Mesenchymal stem cell (in vitro differentiated cells and primary cell): Measurements from ENCODE around the gene TUBD1.

Experiments used
- DNase-seq: peaks from one replicate; pipeline ENCODE4 v3.0.0-alpha.2; 2013
- H2AFZ ChIP-seq: one replicate; pipeline ENCODE4 v1.6.1; 2013; ENCODE audit warnings: low read depth, mild to moderate bottlenecking, control low read depth, inconsistent platforms, low read length, moderate library complexity
- H2AK5ac ChIP-seq: 2 replicates; pipeline ENCODE4 v1.6.1; 2013; ENCODE audit warnings: low read length, moderate library complexity, mild to moderate bottlenecking, inconsistent platforms; ENCODE audit not compliant: severe bottlenecking
- H2BK120ac ChIP-seq: one replicate; pipeline ENCODE4 v1.6.1; 2013; ENCODE audit warnings: low read depth, mild to moderate bottlenecking, inconsistent platforms, low read length, moderate library complexity
- H2BK12ac ChIP-seq, 2 experiments: one replicate each; pipeline ENCODE4 v1.6.1; 2013; ENCODE audit warnings: inconsistent platforms in 2 of 2, low read length in 2 of 2, mild to moderate bottlenecking in 2 of 2, moderate library complexity in 2 of 2, control low read depth in 1 of 2
- H2BK15ac ChIP-seq: one replicate; pipeline ENCODE4 v1.6.1; 2013; ENCODE audit warnings: mild to moderate bottlenecking, low read depth, inconsistent platforms; ENCODE audit not compliant: poor library complexity, severe bottlenecking
- H2BK5ac ChIP-seq: 2 replicates; pipeline ENCODE4 v1.6.1; 2013; ENCODE audit warnings: low read depth, mild to moderate bottlenecking, low read length, control low read depth, inconsistent platforms; ENCODE audit not compliant: poor library complexity, severe bottlenecking
- H3K14ac ChIP-seq, 2 experiments: one replicate each; pipeline ENCODE4 v1.6.1; 2013; ENCODE audit warnings: inconsistent platforms in 2 of 2, low read length in 2 of 2, control low read depth in 1 of 2, mild to moderate bottlenecking in 1 of 2, moderate library complexity in 1 of 2
- H3K18ac ChIP-seq, 2 experiments: one replicate each; pipeline ENCODE4 v1.6.1; 2013; ENCODE audit warnings: inconsistent platforms in 2 of 2, low read length in 2 of 2, control low read depth in 1 of 2, low read depth in 1 of 2, mild to moderate bottlenecking in 1 of 2
- H3K23ac ChIP-seq, 2 experiments: one replicate each; pipeline ENCODE4 v1.6.1; 2013; ENCODE audit warnings: inconsistent platforms in 2 of 2, low read length in 2 of 2, mild to moderate bottlenecking in 2 of 2, moderate library complexity in 2 of 2, control low read depth in 1 of 2
- H3K27ac ChIP-seq: 2 replicates; pipeline ENCODE4 v1.5.1; 2013; ENCODE audit warnings: mild to moderate bottlenecking, moderate library complexity, low read length, control low read depth, inconsistent platforms; ENCODE audit not compliant: poor library complexity, severe bottlenecking
- H3K27me3 ChIP-seq, 2 experiments: 2 replicates each; pipeline versions ENCODE4 v1.6.1 to v1.7.0; 2013; ENCODE audit warnings: low read length in 2 of 2, mild to moderate bottlenecking in 2 of 2, moderate library complexity in 2 of 2, control low read depth in 1 of 2, inconsistent platforms in 1 of 2; ENCODE audit not compliant: control insufficient read depth in 1 of 2, insufficient read depth in 1 of 2
- H3K36me3 ChIP-seq, 2 experiments: 2 replicates each; pipeline versions ENCODE4 v1.6.1 to v1.7.0; 2013; ENCODE audit warnings: low read length in 2 of 2, control low read depth in 1 of 2, inconsistent platforms in 1 of 2, low read depth in 1 of 2, mild to moderate bottlenecking in 1 of 2; ENCODE audit not compliant: insufficient read depth in 2 of 2, control insufficient read depth in 1 of 2
- H3K4ac ChIP-seq, 2 experiments: one replicate each; pipeline ENCODE4 v1.6.1; 2013; ENCODE audit warnings: inconsistent platforms in 2 of 2, low read length in 2 of 2, mild to moderate bottlenecking in 2 of 2, moderate library complexity in 2 of 2, control low read depth in 1 of 2, low read depth in 1 of 2
- H3K4me1 ChIP-seq: 2 replicates; pipeline ENCODE4 v1.6.1; 2013; ENCODE audit warnings: low read depth, low read length, control low read depth; ENCODE audit not compliant: control insufficient read depth, insufficient read depth
- H3K4me2 ChIP-seq: 2 replicates; pipeline ENCODE4 v1.6.1; 2013; ENCODE audit warnings: low read length, mild to moderate bottlenecking, inconsistent platforms; ENCODE audit not compliant: poor library complexity, severe bottlenecking
- H3K4me3 ChIP-seq, 2 experiments: 2 replicates each; pipeline versions ENCODE4 v1.5.1 to v1.7.0; 2013; ENCODE audit warnings: low read length in 2 of 2, mild to moderate bottlenecking in 2 of 2, control low read depth in 1 of 2, low read depth in 1 of 2; ENCODE audit not compliant: insufficient read depth in 1 of 2
- H3K79me1 ChIP-seq: replicated peaks from 2 replicates; pipeline ENCODE4 v1.6.1; 2013; ENCODE audit warnings: mild to moderate bottlenecking, control low read depth, low read length, inconsistent platforms; ENCODE audit not compliant: poor library complexity, severe bottlenecking
- H3K9ac ChIP-seq: 2 replicates; pipeline ENCODE4 v1.7.0; 2013; ENCODE audit warnings: mild to moderate bottlenecking, low read length, moderate library complexity
- H3K9me3 ChIP-seq: 2 replicates; pipeline ENCODE4 v1.7.0; 2013; ENCODE audit warnings: mild to moderate bottlenecking, low read length; ENCODE audit not compliant: control insufficient read depth
- H4K8ac ChIP-seq: one replicate; pipeline ENCODE4 v1.6.1; 2013; ENCODE audit warnings: inconsistent platforms, mild to moderate bottlenecking, low read length, moderate library complexity
- H4K91ac ChIP-seq: one replicate; pipeline ENCODE4 v1.6.1; 2013; ENCODE audit warnings: mild to moderate bottlenecking, low read length, inconsistent platforms
- WGBS: methylation state at CpG from one replicate; pipeline ENCODE4 v1.1.7; 2013; ENCODE audit warnings: mixed read lengths; 5-methylcytosine and 5-hydroxymethylcytosine counted together

TUBD1 gene

GRCh38 chr17:59914274-59914854 lies 21.6 kb upstream of the TUBD1 start:
- H3K36me3 ChIP-seq, result peaks cover 26 to 61% of the 10 kb centered on the region in 2 experiments
- no peak overlapping the region for H3K4ac ChIP-seq
- DNase-seq, result peak; percentile 59
- no peak overlapping the region for H2BK15ac ChIP-seq
- H3K27ac ChIP-seq, result no peak overlapping the region
- no peaks in the 10 kb centered on the region for H3K27me3 ChIP-seq
- no peak overlapping the region for H3K18ac ChIP-seq
- H2BK5ac ChIP-seq, result no peak overlapping the region
- H2AFZ ChIP-seq, result no peak overlapping the region
- H3K14ac ChIP-seq, result no peak overlapping the region
- no peak overlapping the region for H3K4me3 ChIP-seq
- H3K79me1 ChIP-seq, result peaks cover 13% of the 10 kb centered on the region
- H3K9ac ChIP-seq, result no peak overlapping the region
- H3K23ac ChIP-seq, result no peak overlapping the region
- no peak overlapping the region for H4K8ac ChIP-seq
- H2AK5ac ChIP-seq, result no peak overlapping the region
- H4K91ac ChIP-seq, result no peak overlapping the region
- no CpG with 5 or more reads among the region's 1 CpG for WGBS
- no peak overlapping the region for H2BK120ac ChIP-seq
- H2BK12ac ChIP-seq, result no peak overlapping the region
- H3K4me2 ChIP-seq, result no peak overlapping the region
- no peaks in the 10 kb centered on the region for H3K9me3 ChIP-seq
- no peaks in the 10 kb centered on the region for H3K4me1 ChIP-seq

GRCh38 chr17:59907467-59907866 lies 14.7 kb upstream of the TUBD1 start:
- Histone ChIP-seq H2BK5ac (no peak overlapping the region), H2BK15ac (no peak overlapping the region), H4K8ac (no peak overlapping the region), H3K14ac (no peak overlapping the region), H3K9me3 (no peaks in the 10 kb centered on the region), H3K36me3 (peaks cover 4 to 13% of the 10 kb centered on the region in 2 experiments), H3K79me1 (peaks cover 8% of the 10 kb centered on the region), H2BK12ac (no peak overlapping the region), H3K9ac (no peak overlapping the region), H3K27me3 (no peaks in the 10 kb centered on the region), H3K4me1 (no peaks in the 10 kb centered on the region), H3K4me3 (no peak overlapping the region), H2AFZ (no peak overlapping the region), H3K18ac (no peak overlapping the region), H3K23ac (no peak overlapping the region), H2AK5ac (no peak overlapping the region), H4K91ac (no peak overlapping the region), H3K4ac (no peak overlapping the region), H3K27ac (no peak overlapping the region), H2BK120ac (no peak overlapping the region), H3K4me2 (no peak overlapping the region)
- DNase-seq, result no peak
- 100% methylated on average over 2 of the region's 3 CpGs for WGBS

DNA sequence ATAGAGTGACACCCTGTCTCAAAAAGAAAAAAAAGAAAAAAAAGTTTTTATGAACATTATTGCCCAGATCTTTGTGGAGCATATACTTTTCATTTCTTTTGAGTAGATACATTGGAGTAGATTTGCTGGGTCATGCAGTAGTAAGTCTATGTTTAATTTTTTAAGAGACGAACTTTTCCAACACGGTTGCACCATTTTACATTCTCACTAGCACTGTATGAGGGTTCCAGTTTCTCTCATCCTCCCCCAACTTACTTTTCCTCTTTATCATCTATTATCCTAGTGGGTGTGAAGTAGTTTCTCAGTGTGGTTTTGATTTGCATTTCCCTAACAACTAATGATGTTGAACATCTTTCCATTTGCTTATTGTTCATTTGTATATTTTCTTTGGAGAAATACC lies 10.7 kb upstream of the TUBD1 start:
- no peak overlapping the region for H3K14ac ChIP-seq
- H4K91ac ChIP-seq, result no peak overlapping the region
- no peak for DNase-seq
- H3K27me3 ChIP-seq, result no peaks in the 10 kb centered on the region
- H3K4me2 ChIP-seq, result no peak overlapping the region
- no peak overlapping the region for H2BK120ac ChIP-seq
- H4K8ac ChIP-seq, result no peak overlapping the region
- no peak overlapping the region for H3K27ac ChIP-seq
- H2BK15ac ChIP-seq, result no peak overlapping the region
- no peak overlapping the region for H3K9ac ChIP-seq
- no peaks in the 10 kb centered on the region for H3K4me1 ChIP-seq
- no peak overlapping the region for H2AK5ac ChIP-seq
- H3K4ac ChIP-seq, result no peak overlapping the region
- peaks cover 10% of the 10 kb centered on the region for H3K79me1 ChIP-seq
- no peak overlapping the region for H2AFZ ChIP-seq
- H2BK5ac ChIP-seq, result no peak overlapping the region
- no peak overlapping the region for H3K23ac ChIP-seq
- no peaks in the 10 kb centered on the region for H3K36me3 ChIP-seq
- no peak overlapping the region for H2BK12ac ChIP-seq
- no peaks in the 10 kb centered on the region for H3K9me3 ChIP-seq
- H3K4me3 ChIP-seq, result no peak overlapping the region
- no CpG with 5 or more reads among the region's 2 CpGs for WGBS
- H3K18ac ChIP-seq, result no peak overlapping the region

DNA sequence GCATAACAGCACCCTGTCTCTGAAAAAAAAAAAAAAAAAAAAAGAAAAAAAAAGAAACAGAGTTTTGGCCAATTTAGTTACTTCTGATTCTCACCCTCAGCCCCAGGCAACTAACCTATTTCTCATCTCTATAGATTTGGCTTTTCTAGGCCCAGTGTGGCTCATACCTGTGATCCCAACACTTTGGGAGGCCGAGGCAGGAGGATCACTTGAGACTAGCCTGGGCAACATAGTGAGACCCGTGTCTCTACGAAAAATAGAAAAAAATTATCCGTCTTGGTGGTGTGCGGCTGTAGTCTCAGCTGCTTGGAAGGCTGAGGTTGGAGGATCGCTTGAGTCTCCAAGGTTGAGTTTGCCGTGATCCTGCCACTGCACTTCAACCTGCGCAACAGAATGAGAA lies 8.9 kb upstream of the TUBD1 start:
- Histone ChIP-seq H3K9ac (no peak overlapping the region), H2BK5ac (no peak overlapping the region), H2BK120ac (no peak overlapping the region), H3K79me1 (peaks cover 9% of the 10 kb centered on the region), H2BK15ac (no peak overlapping the region), H3K18ac (no peak overlapping the region), H3K27ac (no peak overlapping the region), H3K4me1 (no peaks in the 10 kb centered on the region), H3K9me3 (no peaks in the 10 kb centered on the region), H3K36me3 (no peaks in the 10 kb centered on the region), H3K4ac (no peak overlapping the region), H2AK5ac (no peak overlapping the region), H4K91ac (no peak overlapping the region), H3K14ac (no peak overlapping the region), H4K8ac (no peak overlapping the region), H3K23ac (no peak overlapping the region), H3K27me3 (no peaks in the 10 kb centered on the region), H3K4me3 (no peak overlapping the region), H2AFZ (no peak overlapping the region), H2BK12ac (no peak overlapping the region), H3K4me2 (no peak overlapping the region)
- WGBS, result 96% methylated on average over 6 of the region's 8 CpGs
- no peak for DNase-seq
